GM12878 (cell line): Measurements from ENCODE around the gene FBXL5.

Experiments
- BRCA1 ChIP-seq: IDR thresholded peaks from 2 replicates; pipeline ENCODE4 v1.6.1; 2011; ENCODE audit warnings: low read depth, low read length, improper control_type of control experiment
- DPF2 ChIP-seq: fragments of 450-650 bp; IDR thresholded peaks from 2 replicates; pipeline ENCODE4 v1.6.1; 2017; ENCODE audit warnings: mild to moderate bottlenecking
- FOXK2 ChIP-seq: fragments of 450-650 bp; IDR thresholded peaks from 2 replicates; pipeline ENCODE4 v1.6.1; 2017; ENCODE audit warnings: mild to moderate bottlenecking, moderate library complexity
- HDGF ChIP-seq: fragments of 450-650 bp; IDR thresholded peaks from 2 replicates; pipeline ENCODE4 v1.6.1; 2016; ENCODE audit warnings: antibody characterized with exemption
- RAD21 ChIP-seq: IDR thresholded peaks from 2 replicates; pipeline ENCODE4 v1.6.1; 2011; ENCODE audit warnings: mild to moderate bottlenecking, low read depth, low read length, moderate library complexity; ENCODE audit not compliant: insufficient read depth
- TF ChIP-seq, protein P1 (sequence below), 3 experiments: IDR thresholded peaks in 2 of 3; conservative IDR thresholded peaks in 1 of 3; 2 replicates each; pipeline ENCODE4 v1.5.1; 2011; ENCODE audit warnings: low read depth in 3 of 3, low read length in 3 of 3, mild to moderate bottlenecking in 3 of 3, control low read depth in 2 of 3, moderate library complexity in 2 of 3, inconsistent platforms in 1 of 3, mixed read lengths in 1 of 3; ENCODE audit not compliant: control insufficient read depth in 2 of 3, insufficient read depth in 1 of 3; ENCODE audit errors: extremely low read depth in 1 of 3

DNA sequence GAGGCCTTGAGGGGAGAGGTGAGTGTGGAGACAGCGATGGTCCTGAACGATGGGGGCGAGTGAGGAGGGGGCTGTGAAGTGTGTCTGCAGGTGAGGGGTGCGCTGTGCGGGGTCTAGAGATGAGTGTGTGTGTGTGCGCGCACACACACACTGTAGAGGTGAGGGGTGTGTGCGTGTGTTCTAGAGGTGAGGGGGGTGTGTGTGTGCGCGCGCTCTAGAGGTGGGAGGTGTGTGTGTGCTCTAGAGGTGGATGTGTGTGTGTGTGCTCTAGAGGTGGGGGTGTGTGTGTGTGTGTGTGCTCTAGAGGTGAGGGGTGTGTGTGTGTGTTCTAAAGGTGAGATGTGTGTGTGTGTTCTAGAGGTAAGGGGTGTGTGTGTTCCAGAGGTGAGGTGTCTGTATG is 48.3 kb upstream of the FBXL5 start:
- TF ChIP-seq HDGF (no peak), DPF2 (no peak), RAD21 (no peak), BRCA1 (no peak), FOXK2 (no peak)
- TF ChIP-seq, protein P1, sequence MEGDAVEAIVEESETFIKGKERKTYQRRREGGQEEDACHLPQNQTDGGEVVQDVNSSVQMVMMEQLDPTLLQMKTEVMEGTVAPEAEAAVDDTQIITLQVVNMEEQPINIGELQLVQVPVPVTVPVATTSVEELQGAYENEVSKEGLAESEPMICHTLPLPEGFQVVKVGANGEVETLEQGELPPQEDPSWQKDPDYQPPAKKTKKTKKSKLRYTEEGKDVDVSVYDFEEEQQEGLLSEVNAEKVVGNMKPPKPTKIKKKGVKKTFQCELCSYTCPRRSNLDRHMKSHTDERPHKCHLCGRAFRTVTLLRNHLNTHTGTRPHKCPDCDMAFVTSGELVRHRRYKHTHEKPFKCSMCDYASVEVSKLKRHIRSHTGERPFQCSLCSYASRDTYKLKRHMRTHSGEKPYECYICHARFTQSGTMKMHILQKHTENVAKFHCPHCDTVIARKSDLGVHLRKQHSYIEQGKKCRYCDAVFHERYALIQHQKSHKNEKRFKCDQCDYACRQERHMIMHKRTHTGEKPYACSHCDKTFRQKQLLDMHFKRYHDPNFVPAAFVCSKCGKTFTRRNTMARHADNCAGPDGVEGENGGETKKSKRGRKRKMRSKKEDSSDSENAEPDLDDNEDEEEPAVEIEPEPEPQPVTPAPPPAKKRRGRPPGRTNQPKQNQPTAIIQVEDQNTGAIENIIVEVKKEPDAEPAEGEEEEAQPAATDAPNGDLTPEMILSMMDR (IDR thresholded peaks at IDR 0.05 in 2 of 3, conservative IDR thresholded peaks at IDR 0.05 in 1 of 3; ENCODE audit: control insufficient read depth in 2 of 3, extremely low read depth in 1 of 3, insufficient read depth in 1 of 3, low read depth in 3 of 3, low read length in 3 of 3): no peak
